Skeletal muscle tissue (tissue), 4 donors: ENCODE measurements around the gene LAMTOR4. TPM values are rescaled to one million over a fixed set of nuclear protein-coding genes. Genes with fewer than 3 reads are reported as not detected.

Source experiments
- H3K27ac ChIP-seq: one replicate; pipeline ENCODE4 v1.7.0; 2013; ENCODE audit warnings: mild to moderate bottlenecking, low read depth, low read length, inconsistent platforms
- H3K27me3 ChIP-seq, 3 donors: one replicate each; pipeline ENCODE4 v1.7.0; 2013; ENCODE audit warnings: low read length in 3 of 3; ENCODE audit not compliant: control insufficient read depth in 3 of 3, insufficient read depth in 3 of 3
- H3K36me3 ChIP-seq, 3 donors: one replicate each; pipeline ENCODE4 v1.7.0; 2013; ENCODE audit warnings: low read length in 3 of 3; ENCODE audit not compliant: control insufficient read depth in 3 of 3, insufficient read depth in 3 of 3
- H3K4me1 ChIP-seq, 3 donors: one replicate each; pipeline ENCODE4 v1.7.0; 2013; ENCODE audit warnings: low read length in 3 of 3, mild to moderate bottlenecking in 3 of 3; ENCODE audit not compliant: control insufficient read depth in 3 of 3, insufficient read depth in 3 of 3
- H3K4me3 ChIP-seq, 3 donors: one replicate each; pipeline ENCODE4 v1.7.0; 2013; ENCODE audit warnings: low read length in 3 of 3
- H3K9ac ChIP-seq, 3 donors: one replicate each; pipeline ENCODE4 v1.7.0; 2013; ENCODE audit warnings: low read length in 3 of 3, mild to moderate bottlenecking in 3 of 3, moderate library complexity in 2 of 3, low read depth in 1 of 3
- H3K9me3 ChIP-seq, 3 donors: one replicate each; pipeline ENCODE4 v1.7.0; 2013; ENCODE audit warnings: low read length in 3 of 3; ENCODE audit not compliant: control insufficient read depth in 3 of 3
- total RNA-seq: library from RNA; depleted of rRNA; stranded (reverse); fragments of >200 nt; gene quantifications from one replicate; pipeline ENCODE4 v1.2.3, GENCODE V29; 2014
- donor health status: Osteomylitis.

LAMTOR4 gene
- total RNA-seq, 1 donor from 2014 or later: 73.1 TPM

GRCh38 chr7:100169147-100169850, 20.6 kb downstream of the LAMTOR4 start:
- H3K27ac ChIP-seq: no peak overlapping the region
- H3K4me3 ChIP-seq: no peak overlapping the region

DNA sequence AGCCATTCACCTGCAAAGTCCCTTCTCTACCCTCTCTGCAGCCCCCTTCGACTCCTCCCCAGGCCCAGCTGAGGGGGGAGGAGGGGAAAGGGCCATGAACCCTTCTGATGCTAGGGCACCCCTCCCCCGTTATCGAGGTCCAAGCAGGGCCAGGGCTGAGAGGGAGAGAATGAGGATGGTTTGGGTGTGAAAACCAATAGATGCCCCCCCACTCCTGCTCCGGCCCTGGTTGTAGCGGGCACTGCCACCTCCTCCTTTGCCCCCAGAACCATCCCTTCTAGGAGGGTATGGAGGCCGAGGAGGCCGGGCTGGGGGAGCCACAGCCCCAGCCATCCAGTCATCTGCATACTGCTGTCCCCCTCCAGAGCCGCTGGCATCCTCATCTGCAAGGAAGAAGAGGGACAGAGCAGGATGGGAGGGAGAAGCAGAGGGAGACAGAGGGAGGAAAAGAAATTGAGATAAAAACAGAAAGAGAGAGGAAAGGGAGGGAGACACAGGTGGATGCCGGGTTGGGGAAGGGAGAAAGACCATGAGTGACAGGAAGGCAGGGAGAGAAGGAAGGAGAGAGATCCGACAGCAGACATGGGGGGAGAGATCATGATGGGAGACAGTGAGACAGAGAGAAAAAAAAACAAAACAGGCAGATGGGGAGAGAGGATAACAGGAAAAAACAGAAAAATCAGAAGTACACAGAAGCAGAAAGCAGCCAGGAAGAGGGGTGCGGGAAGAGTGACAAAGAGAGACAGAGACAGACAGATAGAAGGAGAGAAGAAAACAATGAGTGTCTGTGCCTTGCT, 21.6 kb downstream of the LAMTOR4 start:
- Histone ChIP-seq H3K27ac (no peak overlapping the region), H3K4me1 (peaks cover 14 to 21% (median 16%) of the 10 kb centered on the region in 3 donors), H3K9me3 (no peaks in the 10 kb centered on the region), H3K36me3 (no peaks in the 10 kb centered on the region), H3K4me3 (no peak overlapping the region), H3K27me3 (peaks cover 23 to 49% (median 40%) of the 10 kb centered on the region in 3 donors), H3K9ac (no peak overlapping the region)

More at GRCh38 chr7:100169147-100169850, 20.6 kb downstream of the LAMTOR4 start:
- no peaks in the 10 kb centered on the region for H3K9me3 ChIP-seq
- no peaks in the 10 kb centered on the region for H3K36me3 ChIP-seq
- peaks cover 14 to 21% (median 16%) of the 10 kb centered on the region in 3 donors for H3K4me1 ChIP-seq
- no peak overlapping the region for H3K9ac ChIP-seq
- peaks cover 23 to 44% (median 40%) of the 10 kb centered on the region in 3 donors for H3K27me3 ChIP-seq

GRCh38 chr7:100171087-100171681, 22.5 kb downstream of the LAMTOR4 start:
- Histone ChIP-seq H3K27ac (no peak overlapping the region), H3K36me3 (no peaks in the 10 kb centered on the region), H3K9ac (no peak overlapping the region), H3K4me1 (peaks cover 14 to 21% (median 16%) of the 10 kb centered on the region in 3 donors), H3K4me3 (peak overlapping the region in 1 of 3 donors; percentile 22), H3K9me3 (no peaks in the 10 kb centered on the region), H3K27me3 (peaks cover 23 to 47% (median 39%) of the 10 kb centered on the region in 3 donors)

DNA sequence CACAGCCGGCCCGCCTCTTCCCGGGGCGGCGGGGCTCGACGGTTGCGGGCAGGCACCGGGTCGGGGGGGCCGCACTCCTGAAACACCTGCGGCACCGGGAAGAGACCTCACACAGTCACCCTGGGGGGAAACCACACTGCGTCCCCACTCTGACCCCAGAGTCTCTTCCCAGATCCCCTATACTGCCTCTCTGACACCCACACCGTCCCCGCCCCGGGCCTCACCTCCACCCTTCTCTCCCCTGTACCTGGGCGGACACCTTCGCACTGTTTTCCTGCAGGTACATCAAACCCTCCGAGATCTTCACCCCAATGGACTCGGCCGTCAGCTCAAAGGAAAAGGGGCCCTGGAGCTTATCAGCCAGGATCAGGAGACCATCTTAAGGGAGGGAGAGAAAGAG, 23.1 kb downstream of the LAMTOR4 start:
- no peaks in the 10 kb centered on the region for H3K9me3 ChIP-seq
- H3K9ac ChIP-seq: no peak overlapping the region
- peaks cover 14 to 19% (median 16%) of the 10 kb centered on the region in 3 donors for H3K4me1 ChIP-seq
- H3K27ac ChIP-seq: no peak overlapping the region
- H3K4me3 ChIP-seq: no peak overlapping the region
- H3K27me3 ChIP-seq: peaks cover 21 to 41% (median 32%) of the 10 kb centered on the region in 3 donors
- no peaks in the 10 kb centered on the region for H3K36me3 ChIP-seq

DNA sequence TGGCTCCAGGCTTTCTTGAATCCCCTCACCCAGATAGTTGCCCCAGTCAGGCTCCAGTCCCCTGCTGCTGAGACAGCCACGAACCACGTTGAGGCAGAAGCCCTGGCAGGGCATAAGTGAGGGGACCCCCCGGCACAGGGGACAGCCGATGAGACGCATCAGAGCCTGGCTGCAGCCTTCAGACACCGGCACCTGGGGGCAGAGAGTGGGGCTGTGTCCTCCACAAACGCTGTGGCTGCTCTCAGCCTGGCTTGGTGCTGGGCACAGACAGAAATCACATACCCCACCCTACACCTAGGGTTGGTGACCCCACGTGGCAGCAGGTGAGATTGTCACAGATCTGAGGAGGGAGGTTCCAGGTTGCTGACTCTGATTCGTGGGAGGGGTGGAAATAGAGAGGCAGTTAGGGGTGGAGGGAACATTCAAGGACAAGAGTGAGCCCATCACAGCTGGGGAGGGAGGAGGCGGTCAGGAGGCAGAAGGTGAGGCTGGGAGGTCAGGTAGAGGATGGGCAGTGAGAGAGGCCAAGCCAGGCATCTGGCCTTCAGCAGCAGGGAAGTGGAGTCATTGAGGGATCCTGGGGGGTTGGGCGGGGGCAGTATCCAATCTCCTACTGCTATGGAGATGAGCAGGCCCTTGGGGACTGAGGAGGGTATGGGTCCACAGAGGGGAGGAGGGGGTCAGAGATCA, 25.2 kb downstream of the LAMTOR4 start:
- Histone ChIP-seq H3K4me3 (no peak overlapping the region), H3K36me3 (no peaks in the 10 kb centered on the region), H3K9ac (no peak overlapping the region), H3K9me3 (no peaks in the 10 kb centered on the region), H3K27me3 (peaks cover 12 to 34% (median 18%) of the 10 kb centered on the region in 3 donors), H3K27ac (no peak overlapping the region), H3K4me1 (peaks cover 5 to 9% (median 6%) of the 10 kb centered on the region in 3 donors)

DNA sequence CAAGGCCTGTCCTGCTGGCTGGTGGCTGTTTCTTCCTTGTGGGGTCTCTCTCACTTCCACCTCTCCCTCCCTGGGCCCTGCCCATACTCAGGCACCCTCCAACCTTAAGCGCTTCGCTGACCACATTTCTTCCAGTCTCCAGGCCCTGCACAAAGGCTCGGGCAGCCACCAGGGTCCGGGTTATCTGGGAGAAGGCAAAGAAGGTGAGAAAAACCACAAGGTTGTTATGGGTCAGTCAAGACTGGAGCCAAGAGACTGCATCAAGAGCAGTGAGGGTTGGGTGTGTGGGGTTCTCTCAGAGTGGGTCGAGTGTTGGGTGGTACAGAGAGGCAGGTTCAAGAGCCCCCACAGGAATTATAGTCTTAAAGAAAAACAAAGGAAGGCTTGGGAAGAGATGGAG, 25.9 kb downstream of the LAMTOR4 start:
- Histone ChIP-seq H3K4me1 (peaks cover 5 to 9% (median 6%) of the 10 kb centered on the region in 3 donors), H3K27ac (no peak overlapping the region), H3K9me3 (no peaks in the 10 kb centered on the region), H3K27me3 (peaks cover 12 to 38% (median 14%) of the 10 kb centered on the region in 3 donors), H3K36me3 (no peaks in the 10 kb centered on the region), H3K9ac (no peak overlapping the region), H3K4me3 (no peak overlapping the region)

DNA sequence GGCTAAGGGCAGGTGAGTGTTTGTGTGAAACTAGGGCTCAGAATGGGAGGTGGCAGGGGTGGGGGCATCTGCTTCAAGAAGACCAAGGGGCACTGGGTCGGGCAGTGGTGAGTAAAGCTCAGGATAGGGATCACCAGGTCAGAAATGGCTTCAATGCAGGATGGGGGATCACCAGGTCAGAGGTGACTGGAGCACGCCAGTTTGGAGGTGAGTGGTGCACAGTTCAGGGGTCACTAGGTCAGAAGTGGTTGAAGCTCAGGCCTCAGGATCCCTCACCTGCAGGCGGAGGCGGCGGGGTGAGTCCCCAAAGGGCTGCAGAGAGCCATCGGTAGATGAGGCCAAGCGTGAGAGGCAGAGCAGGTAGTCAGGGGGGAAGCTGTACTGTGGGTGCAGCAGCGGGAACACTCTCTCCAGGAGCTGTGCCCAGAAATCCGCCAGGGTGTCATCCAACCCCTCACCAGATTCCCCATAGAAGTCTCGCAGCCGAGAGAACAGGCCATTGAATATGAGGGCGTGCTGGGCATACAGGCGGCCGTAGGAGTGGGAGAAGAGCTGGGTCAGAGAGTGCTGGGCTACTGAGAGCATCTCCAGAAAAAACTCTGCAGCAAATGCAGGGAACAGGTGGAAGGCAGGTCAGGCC, 26.7 kb downstream of the LAMTOR4 start:
- H3K9me3 ChIP-seq: no peaks in the 10 kb centered on the region
- no peak overlapping the region for H3K4me3 ChIP-seq
- peaks cover 10 to 44% (median 12%) of the 10 kb centered on the region in 3 donors for H3K27me3 ChIP-seq
- peaks cover 5 to 9% (median 6%) of the 10 kb centered on the region in 3 donors for H3K4me1 ChIP-seq
- no peak overlapping the region for H3K27ac ChIP-seq
- no peaks in the 10 kb centered on the region for H3K36me3 ChIP-seq
- no peak overlapping the region for H3K9ac ChIP-seq

GRCh38 chr7:100176096-100177044, 27.7 kb downstream of the LAMTOR4 start:
- Histone ChIP-seq H3K4me1 (peaks cover 5 to 9% (median 6%) of the 10 kb centered on the region in 3 donors), H3K27ac (no peak overlapping the region), H3K36me3 (no peaks in the 10 kb centered on the region), H3K4me3 (peak overlapping the region in 1 of 3 donors; percentile 68), H3K9ac (no peak overlapping the region), H3K27me3 (peaks cover 5 to 47% (median 7%) of the 10 kb centered on the region in 3 donors), H3K9me3 (no peaks in the 10 kb centered on the region)
